Measurements from ENCODE around the gene DACT1.

DACT1 gene

GRCh38 chr14:58666737-58667136 lies 29.0 kb downstream of the DACT1 start:
- DNase-seq (ENCODE audit: low read depth): no peak

GRCh38 chr14:58667900-58668299 lies 30.1 kb downstream of the DACT1 start:
- DNase-seq (ENCODE audit: low read depth): no peak

GRCh38 chr14:58668848-58669480 lies 31.2 kb downstream of the DACT1 start:
- DNase-seq (ENCODE audit: low read depth): no peak

- DNase-seq (ENCODE audit: low read depth): no peak
These were observed 31.9 kb downstream of the DACT1 start for GRCh38 chr14:58669556-58670200.

GRCh38 chr14:58671024-58671423 lies 33.3 kb downstream of the DACT1 start:
- no peak for DNase-seq (ENCODE audit: low read depth)

- no peak for DNase-seq (ENCODE audit: low read depth)
These were observed 33.7 kb downstream of the DACT1 start for GRCh38 chr14:58671436-58671835.

- DNase-seq (ENCODE audit: low read depth): no peak
These were observed 36.0 kb downstream of the DACT1 start for GRCh38 chr14:58673722-58674121.

- DNase-seq (ENCODE audit: low read depth): no peak
These were observed 39.2 kb downstream of the DACT1 start for GRCh38 chr14:58677001-58677400.

GRCh38 chr14:58677517-58677916 lies 39.8 kb downstream of the DACT1 start:
- no peak for DNase-seq (ENCODE audit: low read depth)

- DNase-seq (ENCODE audit: low read depth): no peak
These were observed 40.2 kb downstream of the DACT1 start for GRCh38 chr14:58677996-58678395.

- no peak for DNase-seq (ENCODE audit: low read depth)
These were observed 42.9 kb downstream of the DACT1 start for GRCh38 chr14:58680698-58681097.

GRCh38 chr14:58687232-58687795 lies 49.6 kb downstream of the DACT1 start:
- DNase-seq (ENCODE audit: low read depth): no peak

- no peak for DNase-seq (ENCODE audit: low read depth)
These were observed 53.2 kb downstream of the DACT1 start for GRCh38 chr14:58690801-58691516.

GRCh38 chr14:58693048-58693447 lies 55.3 kb downstream of the DACT1 start:
- no peak for DNase-seq (ENCODE audit: low read depth)

- no peak for DNase-seq (ENCODE audit: low read depth)
These were observed 57.8 kb downstream of the DACT1 start for GRCh38 chr14:58695514-58695913.

- no peak for DNase-seq (ENCODE audit: low read depth)
These were observed 59.6 kb downstream of the DACT1 start for GRCh38 chr14:58697266-58697929.

All from activated T-cell treated with anti-CD3 and anti-CD28 coated beads for 24 hours (primary cell).